Measurements from ENCODE around the gene FAM222A.

Gene FAM222A

DNA sequence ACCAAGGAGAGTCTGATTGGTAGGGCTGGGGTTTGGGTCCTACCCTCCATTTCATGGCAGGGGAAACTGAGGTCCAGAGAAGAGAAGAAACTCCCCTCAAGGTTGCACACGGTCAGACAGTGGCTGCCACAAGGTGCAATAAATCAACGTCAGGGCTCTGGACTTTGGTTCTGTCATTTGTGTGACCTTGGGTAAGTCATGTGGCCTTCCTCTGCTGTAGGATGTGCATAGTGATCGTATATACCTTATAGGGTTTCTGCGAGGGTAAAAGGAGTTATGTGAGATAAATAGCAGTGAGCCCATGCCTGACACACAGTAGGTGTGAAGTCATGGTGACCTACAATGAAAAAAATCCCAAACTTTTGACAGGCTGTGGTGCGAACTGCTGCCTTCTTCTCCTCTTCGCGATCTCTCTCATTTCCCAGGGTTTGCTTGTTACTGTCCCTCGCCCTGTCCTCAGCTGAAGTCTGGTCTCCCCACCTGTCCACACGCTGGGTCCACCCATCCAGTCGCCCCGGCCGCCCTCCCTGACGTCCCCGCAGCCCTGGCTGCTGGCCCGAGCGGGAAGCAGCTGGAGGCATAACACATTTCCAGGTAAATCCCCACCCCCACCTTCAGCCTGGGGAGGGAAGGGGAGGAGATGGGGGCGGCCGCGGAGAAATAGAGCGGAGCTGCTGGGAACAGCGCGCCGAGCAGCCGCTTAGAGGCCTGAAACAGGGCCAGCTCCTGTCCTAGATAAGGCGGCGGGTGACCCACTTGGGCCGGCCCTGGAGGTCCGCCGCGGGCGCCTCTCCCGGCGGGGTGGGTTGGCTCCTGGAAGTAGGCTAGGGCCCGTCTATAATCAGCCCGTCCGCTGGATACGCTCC, 1.8 kb upstream of the FAM222A start:
- DNase-seq, result no peak

DNA sequence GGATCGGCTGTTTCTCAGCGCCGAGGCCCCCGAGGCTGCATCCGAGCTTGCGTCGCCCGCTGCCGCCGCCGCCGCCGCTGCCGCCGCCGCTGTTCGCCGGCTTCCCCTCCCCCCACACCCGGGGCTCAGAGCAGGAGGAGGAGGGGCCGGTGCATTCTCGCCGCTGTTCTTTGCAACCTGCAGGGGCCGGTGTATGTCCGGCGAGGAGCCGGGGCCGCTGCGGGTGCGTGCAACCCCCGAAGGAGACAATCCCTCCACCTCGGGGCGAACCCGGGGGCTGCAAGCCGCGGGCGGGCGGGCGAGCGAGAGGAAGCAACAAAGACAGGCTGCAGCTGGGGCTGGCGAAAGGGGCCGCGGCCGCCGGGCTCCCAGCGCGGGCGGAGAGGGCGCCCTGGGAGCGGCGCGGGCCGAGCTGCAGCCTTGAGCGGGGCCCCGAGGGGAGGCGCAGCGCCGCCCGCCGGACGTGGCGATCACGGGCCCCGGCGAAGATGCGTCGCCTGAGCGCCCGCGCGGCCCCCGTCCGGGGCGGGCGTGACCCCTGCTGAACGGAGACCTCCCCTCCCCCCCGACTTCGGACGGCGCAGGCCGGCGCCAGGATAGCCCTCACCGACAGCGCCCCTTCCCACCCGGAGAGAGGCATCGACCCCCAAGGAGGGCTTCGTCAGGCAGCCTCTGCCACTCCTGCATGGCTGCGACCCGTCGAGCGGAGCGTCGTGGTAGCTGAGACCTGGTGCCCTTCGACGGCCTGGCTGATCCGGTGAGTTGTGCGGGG, 702 bp downstream of the FAM222A start:
- peak; percentile 60 for DNase-seq

DNA sequence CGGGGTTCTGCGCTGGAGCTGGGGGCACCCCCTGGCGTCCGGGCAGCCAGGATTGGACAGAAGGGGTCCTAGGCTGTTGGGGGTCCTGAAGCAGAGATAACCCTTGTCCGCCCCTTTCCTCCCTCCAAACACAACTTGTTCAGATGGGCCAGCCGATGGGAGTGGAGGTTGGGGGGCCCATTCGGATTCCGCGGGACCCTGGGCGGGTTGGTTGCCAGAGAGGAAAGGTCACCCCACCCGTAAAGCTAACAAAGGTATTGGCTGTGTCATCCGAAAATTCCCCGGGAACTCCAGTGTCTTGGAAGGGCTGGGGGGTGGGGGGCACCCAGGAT, 1.3 kb downstream of the FAM222A start:
- DNase-seq, result no peak

GRCh38 chr12:109715310-109716091, 1.9 kb downstream of the FAM222A start:
- DNase-seq, result peak; percentile 52

DNA sequence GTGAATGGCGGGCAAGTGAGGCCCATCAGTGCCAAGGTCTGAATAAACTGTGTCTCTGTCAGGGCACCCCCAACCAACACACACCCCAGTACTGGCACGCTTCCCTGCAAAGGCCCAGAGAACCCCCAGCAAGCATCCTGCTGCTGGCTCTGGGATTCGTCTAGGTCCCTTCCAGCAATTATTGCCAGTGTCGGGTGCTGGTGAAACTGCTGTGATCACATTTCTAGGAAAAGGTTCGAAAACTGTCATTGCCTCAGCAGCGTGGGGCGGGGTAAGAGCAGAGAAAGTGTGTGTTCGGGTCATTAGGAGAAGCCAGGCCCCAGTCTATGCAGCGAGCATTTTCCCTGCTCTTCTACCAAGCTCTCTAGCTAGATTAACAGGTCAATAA, 2.5 kb downstream of the FAM222A start:
- DNase-seq, result no peak

DNA sequence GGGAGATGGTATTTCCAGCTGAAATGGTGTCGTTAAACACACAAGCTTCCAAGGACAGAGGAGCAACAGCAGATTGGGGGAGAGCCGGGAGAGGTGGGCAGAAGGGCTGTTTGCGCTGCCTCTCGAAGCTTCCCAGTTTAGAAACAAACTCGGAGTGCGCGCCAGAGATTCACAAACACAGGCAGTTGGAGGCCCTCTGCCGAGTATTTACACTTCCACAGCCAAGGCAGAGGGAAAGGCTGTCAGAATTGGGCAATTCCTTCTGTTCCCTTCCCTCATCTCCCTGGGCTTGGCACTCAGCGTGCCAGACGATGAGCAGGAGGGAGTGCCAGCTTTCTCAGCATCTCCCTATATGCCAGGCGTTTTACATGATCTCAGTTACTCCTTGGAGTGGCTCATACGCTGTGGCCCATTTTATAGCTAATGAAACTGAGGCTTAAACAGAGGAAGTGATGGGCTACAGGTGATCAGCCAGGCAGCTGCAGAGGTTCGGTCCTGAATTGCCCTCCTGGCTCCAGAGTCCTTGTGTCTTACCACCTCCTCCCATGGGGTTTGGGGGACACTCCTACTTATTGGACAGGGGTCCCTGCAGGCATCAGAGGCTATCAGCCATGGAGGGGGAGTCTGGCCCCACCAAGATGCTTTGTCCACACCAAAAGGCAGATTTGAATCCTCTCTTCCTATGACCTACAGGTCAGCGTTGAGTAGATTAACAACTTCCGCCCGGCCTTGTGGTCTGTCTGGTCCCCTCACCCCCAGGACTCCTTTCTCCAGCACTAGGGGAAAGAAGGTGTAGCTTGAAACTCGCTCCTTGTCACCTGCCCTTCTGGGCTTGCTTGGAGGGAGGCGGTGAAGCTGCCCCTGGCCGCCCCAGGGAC, 3.1 kb downstream of the FAM222A start:
- DNase-seq, result no peak

DNA sequence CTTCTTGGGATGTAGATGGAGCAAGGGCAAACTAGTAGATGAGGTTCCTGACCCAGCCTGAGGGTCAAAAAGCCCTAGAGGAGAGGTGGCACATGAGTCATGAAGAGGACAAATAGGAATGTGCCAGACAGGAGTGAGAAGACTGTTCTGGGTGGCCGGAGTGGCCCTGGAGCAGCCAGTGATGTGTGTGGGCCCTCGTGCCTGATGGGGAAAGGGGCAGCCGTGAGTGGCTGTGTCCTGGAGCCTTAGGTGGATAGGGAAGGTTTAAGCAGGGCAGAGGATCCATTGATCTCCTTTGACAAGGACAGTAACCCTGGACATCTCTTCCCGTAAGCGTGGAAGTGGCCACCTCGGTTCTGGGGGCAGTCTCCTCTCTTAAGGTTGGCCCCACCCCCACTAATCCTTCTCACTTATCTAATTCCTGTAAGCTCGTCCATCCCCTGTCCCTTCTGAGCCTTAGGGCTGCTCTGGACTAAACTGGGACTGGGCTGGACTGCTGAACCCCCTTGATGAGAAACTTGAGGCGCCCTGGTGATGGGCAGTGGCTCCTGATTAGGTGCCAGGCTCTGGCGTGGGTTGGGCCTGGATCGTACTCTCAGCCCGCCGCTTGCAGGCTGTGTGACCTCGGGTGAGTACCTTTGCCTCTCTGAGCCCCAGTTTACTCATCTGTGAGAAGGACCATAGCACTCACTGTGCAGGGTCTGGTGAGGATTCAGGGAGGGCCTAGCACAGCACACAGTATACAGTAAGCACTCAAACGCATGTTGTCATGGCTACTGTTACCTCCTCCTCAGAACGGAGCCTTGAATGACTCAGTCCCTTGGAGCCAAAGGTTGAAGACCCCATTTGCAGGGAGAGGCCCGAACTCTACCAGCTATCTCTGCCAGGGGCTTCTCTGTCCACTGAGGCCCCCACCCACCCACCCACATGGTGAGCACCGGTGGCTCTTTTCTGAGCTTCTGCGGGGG, 4.0 kb downstream of the FAM222A start:
- DNase-seq, result no peak

DNA sequence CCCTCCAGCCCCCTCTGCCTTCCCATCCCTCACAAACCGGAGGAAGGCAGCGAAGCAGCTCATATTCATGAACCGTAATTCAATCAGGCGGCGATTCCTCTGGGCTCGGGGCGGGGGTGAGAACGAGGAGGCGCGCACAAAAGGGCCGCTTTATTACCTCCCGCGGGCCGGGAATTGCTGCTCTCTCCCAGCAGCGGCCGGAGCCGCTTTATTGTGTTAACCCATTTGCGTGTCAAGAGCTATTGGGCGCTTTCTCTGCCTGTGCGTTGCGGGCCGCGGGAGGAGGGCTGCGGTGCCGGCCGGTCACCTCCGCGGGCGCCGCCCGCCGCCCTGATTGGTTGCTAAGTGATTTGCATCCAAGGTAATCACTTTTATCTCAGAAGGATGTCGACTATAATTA, 4.8 kb downstream of the FAM222A start:
- peak; percentile 24 for DNase-seq

DNA sequence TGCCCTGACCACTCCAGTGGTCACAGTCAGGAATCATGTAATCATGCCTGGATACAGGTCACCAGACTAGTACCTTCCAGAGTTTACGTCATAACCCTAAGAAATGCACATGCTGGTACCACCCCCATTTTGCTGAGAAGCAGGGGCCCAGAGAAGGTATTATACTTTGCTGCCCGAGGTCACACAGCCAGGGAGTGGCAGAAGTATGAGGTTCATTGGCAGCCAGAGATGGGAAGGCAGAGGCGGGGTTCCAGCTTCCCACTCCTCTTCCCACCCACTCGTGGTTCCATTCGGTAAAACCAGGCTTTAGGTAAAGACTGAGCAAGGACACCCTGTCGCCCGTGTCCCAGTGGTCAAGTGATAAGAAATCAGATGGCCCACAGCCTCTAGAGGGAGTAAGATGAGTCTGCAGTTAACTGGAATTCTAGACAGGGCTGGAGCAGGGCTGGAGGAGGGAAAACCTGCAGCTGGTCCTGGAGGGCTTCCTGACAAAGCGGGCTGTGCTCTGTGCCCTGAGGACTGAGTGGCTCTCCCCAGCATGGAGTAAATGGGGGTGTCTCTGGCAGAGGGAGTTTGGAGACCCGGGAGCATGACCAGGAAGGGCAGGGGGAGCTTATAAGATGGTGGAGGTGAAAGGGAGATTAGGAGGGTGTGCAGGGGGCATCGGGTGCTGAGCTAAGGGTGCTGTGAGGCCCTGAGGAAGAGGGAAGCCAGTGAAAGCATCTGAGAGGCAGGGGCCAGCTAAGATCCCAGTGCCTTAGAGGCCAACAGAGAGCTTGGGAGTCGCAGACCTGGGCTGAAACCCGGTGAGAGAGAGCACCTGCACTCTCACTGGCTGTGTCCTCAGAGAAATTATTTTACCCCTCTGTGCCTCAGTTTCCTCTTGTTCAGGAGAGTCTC, 5.7 kb downstream of the FAM222A start:
- no peak for DNase-seq

- DNase-seq, result peak; percentile 53
Observed at GRCh38 chr12:109720152-109720856, 6.7 kb downstream of the FAM222A start.

DNA sequence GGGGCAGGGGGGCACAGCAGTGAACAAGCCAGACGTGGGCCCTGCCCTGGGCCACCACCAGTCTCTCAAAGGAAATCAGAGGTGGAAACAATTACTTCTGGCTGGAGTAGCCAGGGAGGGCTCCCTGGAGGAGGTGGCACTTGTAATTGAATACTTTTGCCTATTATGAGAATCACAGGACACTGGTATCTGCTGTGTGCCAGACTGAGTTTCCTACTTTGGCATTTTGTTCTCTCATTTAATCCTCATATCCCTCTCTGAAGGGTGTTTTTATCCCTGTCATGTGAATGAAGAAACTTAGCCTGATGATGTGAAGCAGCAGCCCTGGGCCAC, 7.2 kb downstream of the FAM222A start:
- no peak for DNase-seq

DNA sequence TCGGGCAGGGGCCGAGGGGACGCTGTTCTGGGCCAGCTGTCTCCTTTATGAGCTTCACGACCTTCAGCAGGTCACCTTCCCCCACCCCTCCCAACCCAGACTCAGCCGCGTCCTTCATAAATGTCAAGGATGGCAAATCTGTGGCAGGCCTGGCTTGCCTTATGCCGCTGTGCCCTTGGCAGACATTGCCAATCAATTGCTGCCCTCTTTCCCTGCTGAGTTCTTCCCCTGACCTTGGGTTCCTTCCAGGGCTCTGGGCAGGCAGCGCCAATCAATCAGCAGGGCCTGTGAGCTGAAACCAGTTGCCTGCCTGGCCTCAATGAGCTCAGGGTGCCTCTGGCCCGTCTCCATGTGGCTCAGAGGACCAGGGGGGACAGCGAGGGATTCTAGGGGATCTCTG, 7.7 kb downstream of the FAM222A start:
- no peak for DNase-seq

DNA sequence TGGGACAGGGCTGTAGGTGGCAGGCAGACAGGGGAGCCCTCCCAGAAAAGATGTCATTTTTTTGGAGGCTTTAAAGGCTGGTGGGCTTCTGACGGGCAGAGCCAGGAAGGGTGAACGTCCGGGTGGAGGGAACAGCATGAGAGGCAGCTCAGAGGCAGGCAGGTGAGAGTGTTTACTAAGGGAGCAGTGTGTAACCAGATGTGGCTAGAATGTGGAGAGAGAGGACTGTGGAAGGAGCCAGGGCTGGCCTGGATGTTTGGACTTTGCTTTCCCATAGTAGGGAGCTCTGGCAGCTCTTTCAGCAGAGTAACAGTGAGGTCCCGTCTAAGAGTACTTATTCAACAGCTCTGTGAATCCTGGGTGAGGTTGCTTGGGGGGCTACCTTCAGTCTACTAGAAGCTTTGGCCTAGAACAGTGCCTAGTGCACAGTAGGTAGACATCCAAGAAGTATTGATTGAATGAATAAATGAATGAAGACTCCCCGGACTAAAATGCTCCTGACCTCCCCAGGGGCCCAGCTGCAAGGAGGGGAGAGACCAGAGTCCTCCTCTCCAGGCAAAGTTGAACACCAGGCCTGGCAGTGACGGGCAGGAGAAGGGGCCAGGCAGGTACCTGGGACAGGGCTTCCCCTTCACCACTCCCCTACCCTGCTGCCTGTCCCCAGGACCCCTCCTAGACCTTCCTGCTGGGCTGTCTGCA, 8.5 kb downstream of the FAM222A start:
- DNase-seq, result no peak

DNA sequence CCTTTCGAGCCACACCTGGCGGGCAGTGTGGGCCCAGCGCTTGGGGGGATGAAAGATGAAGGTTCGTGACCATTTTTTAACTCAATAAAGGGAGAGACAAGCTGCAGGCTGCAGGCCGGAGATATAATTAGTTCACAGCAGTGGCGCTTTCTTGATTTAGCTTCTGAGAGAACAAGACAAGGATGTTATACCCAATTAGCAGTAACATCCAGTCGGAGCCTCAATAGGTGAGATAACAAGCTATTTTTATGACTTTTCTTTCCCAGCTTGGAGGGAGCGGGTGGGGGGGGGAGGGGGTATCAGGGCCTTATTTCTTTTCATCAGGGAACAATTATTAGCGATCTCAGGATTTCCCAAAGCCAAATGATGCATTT, 9.1 kb downstream of the FAM222A start:
- no peak for DNase-seq

- DNase-seq, result peak; percentile 44
Observed at GRCh38 chr12:109723311-109723881, 9.8 kb downstream of the FAM222A start.

GRCh38 chr12:109724321-109724892, 10.8 kb downstream of the FAM222A start:
- no peak for DNase-seq

- DNase-seq, result no peak
Observed at GRCh38 chr12:109725321-109726105, 11.9 kb downstream of the FAM222A start.

DNA sequence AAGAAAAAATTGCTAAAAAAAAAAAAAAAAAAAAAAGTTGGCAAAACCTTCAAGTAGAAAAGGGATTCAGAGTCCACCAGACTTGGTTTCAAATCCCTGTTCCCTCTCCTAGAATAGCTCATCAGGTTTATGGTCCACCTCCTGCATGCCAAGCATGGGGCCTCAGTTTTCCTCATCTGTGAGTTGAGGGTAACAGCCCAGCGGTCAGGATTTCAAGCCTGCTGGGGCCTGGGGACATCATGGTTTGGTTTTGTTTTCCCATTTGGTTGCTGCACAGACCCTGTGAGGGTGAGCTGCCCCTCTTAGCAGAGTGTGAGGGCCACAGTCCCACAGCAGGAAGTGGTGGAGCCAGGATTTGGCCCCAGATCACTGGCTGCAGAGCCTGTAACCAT, 12.5 kb downstream of the FAM222A start:
- no peak for DNase-seq

All from NCI-H1105 treated with DMSO at 0.1 percent for 48 hours (cell line).